ENCODE results near the gene EHBP1.

EHBP1 gene

GRCh38 chr2:62895632-62896009, 190.1 kb downstream of the EHBP1 start:
- DNase-seq, result no peak

DNA sequence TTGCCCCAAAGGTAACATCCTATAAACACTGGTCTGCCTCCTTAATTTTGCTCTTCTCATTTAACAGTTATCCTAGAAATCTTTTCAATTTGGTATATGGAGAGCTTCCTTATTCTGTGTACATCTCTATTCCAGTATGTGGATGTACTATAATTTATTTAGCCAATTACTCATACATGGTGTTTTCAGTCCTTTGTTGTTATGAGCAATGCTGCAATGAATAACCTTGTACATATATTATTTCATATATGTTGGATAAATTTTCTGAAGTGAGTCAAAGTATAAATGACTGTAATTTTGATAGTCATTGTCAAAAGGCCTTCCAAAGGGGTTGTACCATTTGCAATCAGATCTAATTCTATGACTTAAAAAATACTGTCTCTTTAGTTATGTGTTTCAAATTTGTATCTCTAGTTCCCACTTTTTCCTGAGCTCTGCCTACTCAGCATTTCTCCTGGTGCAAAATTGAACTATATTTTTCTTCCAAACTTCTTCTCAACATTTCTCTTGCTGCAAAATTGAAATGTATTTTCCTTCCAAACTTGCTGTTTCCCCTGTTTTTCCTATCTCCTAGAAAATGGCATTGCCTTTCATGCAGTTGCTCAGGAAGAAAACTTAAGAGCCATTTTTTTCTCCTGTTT, 191.8 kb downstream of the EHBP1 start:
- DNase-seq, result no peak

GRCh38 chr2:62904344-62904743, 198.8 kb downstream of the EHBP1 start:
- DNase-seq, result no peak

DNA sequence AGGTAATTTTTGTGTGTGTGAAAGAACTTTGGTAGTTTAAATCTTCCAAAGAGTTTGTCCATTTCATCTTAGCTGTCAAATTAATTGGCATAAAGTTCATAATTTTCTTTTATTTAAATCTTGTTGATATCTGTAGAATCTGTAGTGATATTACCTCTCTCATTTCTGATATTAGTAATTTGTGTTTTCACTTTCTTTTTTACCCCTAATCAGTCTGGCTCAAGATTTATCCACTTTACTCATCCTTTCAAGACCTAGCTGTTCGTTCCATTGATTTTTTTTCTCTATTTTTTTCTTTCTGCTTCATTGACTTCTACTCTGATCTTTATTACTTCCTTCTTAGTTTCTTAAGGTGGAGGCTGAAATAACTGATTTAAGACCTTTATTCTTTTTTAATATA, 202.6 kb downstream of the EHBP1 start:
- DNase-seq, result no peak

DNA sequence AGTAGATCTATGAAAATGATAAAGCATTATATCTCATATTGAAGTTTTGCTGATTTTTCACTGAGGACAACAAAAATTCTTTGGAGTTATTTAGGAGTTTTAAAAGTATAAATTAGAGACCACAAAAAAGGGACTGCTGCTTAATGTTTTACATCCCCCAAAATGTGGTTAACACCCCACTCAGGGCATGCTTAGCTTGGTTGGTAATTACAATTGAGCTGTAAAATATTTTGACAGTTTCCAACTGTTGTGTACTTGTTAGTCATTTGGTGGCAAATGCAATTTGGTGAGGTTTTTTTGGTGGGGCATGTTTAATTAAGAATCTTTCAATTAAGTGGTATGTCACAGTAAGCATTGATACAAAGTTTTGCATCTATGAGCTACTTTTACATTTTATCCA, 207.8 kb downstream of the EHBP1 start:
- no peak for DNase-seq

- no peak for DNase-seq
Observed at GRCh38 chr2:62919041-62919440, 213.5 kb downstream of the EHBP1 start.

- DNase-seq, result no peak
Observed at GRCh38 chr2:62920070-62920469, 214.6 kb downstream of the EHBP1 start.

DNA sequence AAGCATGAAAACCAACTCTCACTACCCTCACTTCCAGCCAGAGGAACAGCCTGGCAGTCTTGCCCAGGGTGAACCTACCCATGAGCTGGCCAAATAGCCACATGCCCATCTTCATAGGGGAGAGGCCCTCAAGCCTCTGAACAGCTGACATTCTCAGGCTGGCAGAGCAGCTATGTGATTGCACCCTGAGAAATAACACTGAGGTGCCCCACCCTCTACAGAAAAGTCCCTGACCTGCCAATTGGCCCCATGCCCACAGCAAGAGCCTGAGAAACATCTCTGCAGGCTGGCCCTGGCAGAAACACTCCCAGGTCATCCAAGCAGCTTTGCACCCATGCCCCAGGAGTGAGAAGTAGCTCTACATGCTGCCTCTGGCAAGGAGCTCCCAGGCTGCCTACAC, 217.7 kb downstream of the EHBP1 start:
- DNase-seq, result no peak

DNA sequence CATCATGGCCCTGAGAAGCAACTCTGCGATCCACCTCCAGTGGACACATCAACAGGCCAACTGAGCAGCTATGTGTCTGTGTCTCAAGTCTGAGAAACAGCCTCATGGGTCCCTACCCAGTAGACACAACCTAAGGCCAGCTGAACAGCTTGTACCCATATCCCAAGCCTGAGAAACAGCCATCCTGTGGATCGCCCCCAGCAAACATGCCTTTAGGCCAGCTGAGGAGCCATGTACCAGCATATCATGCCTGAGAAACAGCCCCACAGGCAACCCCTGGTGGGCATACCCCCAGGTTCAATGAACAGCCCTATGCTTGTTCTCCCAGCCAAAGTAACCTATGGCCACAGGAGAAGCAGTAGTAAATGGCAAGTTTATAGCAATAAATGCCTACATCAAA, 218.4 kb downstream of the EHBP1 start:
- DNase-seq, result no peak

GRCh38 chr2:62928015-62928414, 222.5 kb downstream of the EHBP1 start:
- no peak for DNase-seq

- no peak for DNase-seq
Observed at GRCh38 chr2:62931536-62931935, 226.0 kb downstream of the EHBP1 start.

DNA sequence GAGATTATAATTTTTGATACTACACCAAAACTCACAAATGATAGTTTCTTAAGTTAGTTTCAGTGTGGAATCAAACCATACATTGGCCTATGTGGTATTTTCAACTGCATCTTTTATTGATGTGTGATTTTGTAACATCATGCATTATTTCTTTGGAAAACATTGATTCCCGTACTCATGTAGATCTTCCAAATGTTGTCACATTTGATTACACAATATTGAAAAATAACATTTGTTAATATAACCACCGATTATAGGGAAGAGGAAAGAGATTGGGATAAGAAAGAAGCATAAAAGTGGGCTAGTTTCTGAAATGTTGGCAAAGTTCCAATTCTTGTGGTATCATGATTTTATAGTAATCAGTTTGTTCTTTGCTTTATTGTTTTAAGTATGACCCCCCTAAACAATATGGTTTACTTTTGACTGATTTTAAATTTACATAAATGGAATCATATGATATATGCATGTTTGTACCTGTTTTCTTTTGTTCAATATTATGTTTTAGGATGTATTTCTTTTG, 227.9 kb downstream of the EHBP1 start:
- no peak for DNase-seq

DNA sequence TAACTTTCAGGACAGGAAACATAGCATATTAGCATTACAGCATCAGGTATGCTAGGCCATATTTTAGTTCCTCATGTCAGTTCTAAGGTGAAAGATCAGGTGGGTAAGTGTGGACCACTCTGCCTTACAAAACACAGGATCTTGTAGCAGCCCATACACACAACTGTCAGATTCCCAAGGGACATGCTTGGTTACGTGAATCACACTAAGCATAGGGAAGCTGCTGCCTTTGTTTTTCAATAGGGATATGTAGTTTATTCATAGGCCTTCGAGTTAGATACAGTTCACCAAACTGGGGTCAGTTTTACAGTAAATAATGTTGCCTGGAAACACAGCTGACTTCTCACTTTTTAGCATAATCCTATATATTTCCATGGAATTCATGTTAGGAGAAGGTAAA, 229.0 kb downstream of the EHBP1 start:
- DNase-seq, result no peak

- no peak for DNase-seq
Observed at GRCh38 chr2:62938126-62938525, 232.6 kb downstream of the EHBP1 start.

DNA sequence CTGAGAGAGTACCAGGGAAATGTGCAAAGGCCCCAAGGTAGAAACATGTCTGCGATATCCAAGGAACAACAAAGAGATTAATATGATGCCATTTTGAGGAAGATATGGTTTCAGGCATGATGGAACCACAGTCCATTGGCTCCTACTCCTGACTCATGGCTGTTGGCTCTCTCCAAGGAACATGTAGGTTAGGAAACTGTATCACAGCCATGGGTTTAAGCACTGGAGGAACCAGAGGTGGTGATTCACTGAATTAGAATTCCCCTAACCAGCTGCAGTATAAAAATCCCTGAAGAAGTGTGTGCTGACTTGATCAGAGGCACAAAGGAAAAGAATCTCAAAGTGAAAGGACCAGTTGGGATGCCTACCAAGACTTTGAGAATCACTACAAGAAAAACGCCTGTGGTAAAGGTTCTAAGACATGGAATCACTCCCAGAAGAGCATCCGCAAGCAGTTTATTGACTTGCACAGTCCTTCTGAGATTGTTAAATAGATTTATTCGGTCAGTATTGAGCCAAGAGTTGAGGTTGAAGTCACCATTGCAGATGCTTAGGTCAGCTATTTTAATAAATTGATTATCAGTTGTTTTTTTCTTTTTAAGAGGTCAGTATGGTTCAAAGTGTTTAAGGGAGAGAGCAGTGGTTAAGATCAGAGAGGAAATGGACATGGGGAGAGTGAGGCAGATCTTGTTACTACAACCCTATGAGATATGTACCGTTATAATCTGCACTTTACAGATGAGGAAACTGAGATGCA, 234.4 kb downstream of the EHBP1 start:
- no peak for DNase-seq

DNA sequence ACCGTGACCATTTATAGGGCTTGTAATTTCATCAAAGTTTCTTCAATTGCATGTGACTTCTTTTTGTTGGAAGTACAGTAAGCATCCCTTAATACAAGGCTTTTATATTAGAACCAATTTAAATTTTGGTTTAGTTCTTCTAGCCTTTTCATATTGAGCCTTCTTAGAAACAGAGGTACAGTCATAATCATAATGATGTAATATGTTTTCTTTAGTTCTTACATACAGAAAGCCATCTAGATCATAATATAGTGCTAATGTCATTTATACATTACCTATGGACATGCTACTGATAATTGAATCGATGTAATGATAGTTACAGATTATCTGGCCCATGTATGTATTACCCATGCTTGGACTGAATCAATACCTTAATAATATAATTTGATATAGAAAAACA, 235.2 kb downstream of the EHBP1 start:
- no peak for DNase-seq

- DNase-seq, result no peak
Observed at GRCh38 chr2:62941413-62941812, 235.9 kb downstream of the EHBP1 start.

DNA sequence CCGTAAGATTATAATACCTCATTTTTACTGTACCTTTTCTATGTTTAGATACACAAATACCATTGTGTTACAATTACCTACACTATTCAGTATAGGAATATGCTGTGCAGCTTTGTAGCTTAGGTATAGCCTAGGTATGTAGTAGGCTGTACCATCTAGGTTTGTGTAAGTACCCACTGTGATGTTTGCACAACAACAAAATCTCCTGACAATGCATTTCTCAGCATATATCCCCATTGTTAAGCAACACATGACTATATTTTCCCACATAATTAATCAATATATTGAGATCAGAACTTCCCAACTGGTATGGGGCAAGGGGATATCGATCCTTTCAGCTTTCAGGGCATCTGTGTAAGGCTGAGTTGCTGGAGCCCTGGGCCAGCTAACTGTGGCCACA, 238.8 kb downstream of the EHBP1 start:
- DNase-seq, result no peak

- no peak for DNase-seq
Observed at GRCh38 chr2:62947403-62947802, 241.9 kb downstream of the EHBP1 start.

DNA sequence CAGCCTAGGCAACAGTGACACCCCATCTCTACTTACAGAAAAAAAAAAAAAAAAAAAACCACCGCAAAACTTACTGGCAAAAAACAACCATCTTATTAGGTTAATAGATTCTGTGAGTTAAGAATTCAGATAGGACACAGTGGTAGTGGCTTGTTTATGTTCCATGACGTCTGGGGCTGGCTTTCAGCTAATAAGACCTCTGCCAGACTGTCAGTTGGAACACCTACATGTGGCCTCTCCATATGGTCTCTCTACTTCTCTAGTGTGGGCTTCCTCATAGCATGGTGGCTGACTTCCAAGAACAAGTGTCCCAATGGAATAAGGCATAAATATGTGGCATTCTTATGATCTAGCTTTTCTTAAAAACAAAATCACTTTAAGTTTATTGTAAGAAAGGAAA, 251.1 kb downstream of the EHBP1 start:
- no peak for DNase-seq

DNA sequence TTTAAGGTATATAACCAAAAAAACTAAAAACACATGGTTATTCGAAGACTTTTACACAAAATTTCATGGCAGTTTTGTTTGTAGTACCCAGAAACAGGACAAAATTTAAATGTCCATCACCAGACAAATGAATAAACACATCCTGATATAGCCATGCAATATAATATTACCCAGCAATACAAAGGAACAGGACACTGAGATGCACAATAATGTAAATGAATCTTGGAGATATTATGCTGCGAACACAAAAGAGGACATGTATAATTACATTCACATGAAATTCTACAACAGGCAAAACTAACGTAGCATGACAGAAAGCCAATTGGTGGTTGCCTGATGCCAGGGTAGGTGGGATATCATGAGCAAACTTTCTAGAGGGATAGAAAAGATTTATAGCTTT, 252.7 kb downstream of the EHBP1 start:
- no peak for DNase-seq

DNA sequence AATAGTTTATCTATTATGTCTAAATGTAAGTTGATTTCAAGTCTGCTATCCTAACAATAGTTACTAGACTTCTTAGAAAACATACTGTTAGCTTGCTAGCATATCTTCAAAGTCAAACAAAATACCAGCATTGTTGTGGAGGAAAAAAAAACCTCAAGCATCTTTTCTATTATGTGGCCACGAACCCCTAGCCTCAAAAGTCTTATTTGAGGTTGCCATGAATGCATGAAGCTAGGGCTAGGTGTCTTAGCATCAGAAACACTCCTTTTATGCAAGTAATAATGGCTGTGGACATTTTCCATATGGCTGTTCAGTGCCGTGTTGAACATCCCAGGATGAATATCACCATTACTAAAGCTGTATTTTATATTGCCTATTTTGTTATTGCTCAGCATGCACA, 258.5 kb downstream of the EHBP1 start:
- DNase-seq, result no peak

- no peak for DNase-seq
Observed at GRCh38 chr2:62964671-62965070, 259.2 kb downstream of the EHBP1 start.

- DNase-seq, result no peak
Observed at GRCh38 chr2:62966991-62967390, 261.5 kb downstream of the EHBP1 start.

DNA sequence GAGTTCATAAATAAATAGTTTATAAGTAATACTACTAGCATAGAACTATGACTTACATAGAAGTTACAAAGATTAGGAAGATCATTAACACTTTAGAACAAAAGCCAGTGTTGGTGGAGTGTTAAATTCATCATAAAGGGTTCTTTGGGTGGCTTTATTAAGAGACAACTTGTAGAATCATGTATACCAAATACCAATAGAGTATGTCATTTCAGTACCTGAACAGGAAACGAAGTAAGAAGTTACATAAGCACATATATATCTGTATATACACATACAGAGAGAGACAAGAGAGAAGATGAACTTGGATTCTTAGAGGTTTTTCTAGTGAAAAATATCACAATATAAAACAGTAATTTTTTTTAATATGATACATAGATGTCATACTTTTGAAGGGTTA, 262.7 kb downstream of the EHBP1 start:
- DNase-seq, result no peak

All from effector CD8-positive, alpha-beta T cell (primary cell).